IMR-90 (cell line): ENCODE measurements around the gene RTN4RL2. TPM values are rescaled to one million over a fixed set of nuclear protein-coding genes. Genes with fewer than 3 reads are reported as not detected.

Experiments
- ATAC-seq: fragments of 200-7000 bp; cut with Tn5 transposase; 2 replicates; pipeline ENCODE4 v1.9.1; 2020; ENCODE audit warnings: low read depth, mild to moderate bottlenecking, moderate library complexity
- BruUV-seq: library from RNA; stranded (reverse); fragments of 400-500 nt; replicated peaks from 2 replicates; lab custom pipeline; 2021; lab: Mats Ljungman, UMichigan
- CTCF ChIA-PET: fragments of 300-600 bp; formaldehyde crosslinking; extraction: SDS; loops from one replicate; lab custom pipeline; 2021; ENCODE audit warnings: antibody characterized with exemption; lab: Yijun Ruan, JAX
- POLR2A ChIA-PET: fragments of 300-600 bp; sonication (Branson Sonifier 250); formaldehyde crosslinking; loops from one replicate; lab custom pipeline; 2022; ENCODE audit warnings: antibody characterized with exemption; ENCODE audit not compliant: unreplicated experiment; lab: Charles Lee
- DNase-seq: peaks from one replicate; pipeline ENCODE4 v3.0.0; 2013
- H2AFZ ChIP-seq: replicated peaks from 2 replicates; pipeline ENCODE3; 2013; ENCODE audit warnings: low read length, mild to moderate bottlenecking; ENCODE audit not compliant: poor library complexity
- H2AK5ac ChIP-seq: 2 replicates; pipeline ENCODE4 v1.6.1; 2013; ENCODE audit warnings: low read depth, low read length, inconsistent platforms
- H2AK9ac ChIP-seq: replicated peaks from 2 replicates; pipeline ENCODE3; 2013; ENCODE audit warnings: mild to moderate bottlenecking, low read depth, low read length, moderate library complexity; ENCODE audit not compliant: poor library complexity
- H2BK120ac ChIP-seq: 2 replicates; pipeline ENCODE4 v1.6.1; 2013; ENCODE audit warnings: low read depth, low read length, inconsistent platforms
- H2BK15ac ChIP-seq: 3 replicates; pipeline ENCODE4 v1.6.1; 2013; ENCODE audit warnings: low read depth, low read length, inconsistent platforms
- H2BK20ac ChIP-seq: 2 replicates; pipeline ENCODE4 v1.6.1; 2013; ENCODE audit warnings: low read depth, mild to moderate bottlenecking, inconsistent platforms, low read length, moderate library complexity
- H2BK5ac ChIP-seq: 2 replicates; pipeline ENCODE4 v1.6.1; 2013; ENCODE audit warnings: mild to moderate bottlenecking, low read depth, low read length, inconsistent platforms; ENCODE audit not compliant: poor library complexity, severe bottlenecking
- H3K14ac ChIP-seq: replicated peaks from 2 replicates; pipeline ENCODE4 v1.6.1; 2013; ENCODE audit warnings: low read depth, low read length, inconsistent platforms
- H3K18ac ChIP-seq: 2 replicates; pipeline ENCODE4 v1.6.1; 2013; ENCODE audit warnings: low read depth, low read length, control low read depth
- H3K23ac ChIP-seq: 2 replicates; pipeline ENCODE4 v1.6.1; 2013; ENCODE audit warnings: low read depth, low read length, inconsistent platforms
- H3K27ac ChIP-seq: 2 replicates; pipeline ENCODE4 v1.5.1; 2013; ENCODE audit warnings: mild to moderate bottlenecking, control low read depth, low read length; ENCODE audit not compliant: insufficient read depth
- H3K27me3 ChIP-seq: 2 replicates; pipeline ENCODE4 v1.6.1; 2013; ENCODE audit warnings: low read length; ENCODE audit not compliant: control insufficient read depth, insufficient read depth
- H3K36me3 ChIP-seq: 2 replicates; pipeline ENCODE4 v1.6.1; 2013; ENCODE audit warnings: low read length, mixed read lengths; ENCODE audit not compliant: control insufficient read depth, insufficient read depth
- H3K4ac ChIP-seq: 2 replicates; pipeline ENCODE4 v1.6.1; 2013; ENCODE audit warnings: low read depth, low read length, inconsistent platforms
- H3K4me1 ChIP-seq: 2 replicates; pipeline ENCODE4 v1.6.1; 2013; ENCODE audit warnings: low read length, mixed read lengths; ENCODE audit not compliant: control insufficient read depth, insufficient read depth
- H3K4me2 ChIP-seq: 2 replicates; pipeline ENCODE4 v1.6.1; 2013; ENCODE audit warnings: low read depth, mild to moderate bottlenecking, control low read depth, low read length, moderate library complexity
- H3K4me3 ChIP-seq: 2 replicates; pipeline ENCODE4 v1.5.1; 2013; ENCODE audit warnings: low read depth, mild to moderate bottlenecking, control low read depth, low read length, moderate library complexity; ENCODE audit not compliant: insufficient read depth
- H3K56ac ChIP-seq: 2 replicates; pipeline ENCODE4 v1.6.1; 2013; ENCODE audit warnings: low read length, inconsistent platforms; ENCODE audit not compliant: insufficient read depth; ENCODE audit errors: extremely low read depth
- H3K79me1 ChIP-seq, 2 experiments: 2 replicates each; pipeline ENCODE4 v1.6.1; 2013; ENCODE audit warnings: low read length in 2 of 2, inconsistent platforms in 1 of 2, low read depth in 1 of 2
- H3K9ac ChIP-seq: 2 replicates; pipeline ENCODE4 v1.6.1; 2013; ENCODE audit warnings: low read depth, low read length, control low read depth
- H3K9me1 ChIP-seq: 2 replicates; pipeline ENCODE4 v1.6.1; 2013; ENCODE audit warnings: low read length, inconsistent platforms; ENCODE audit not compliant: insufficient read depth
- H3K9me3 ChIP-seq: 2 replicates; pipeline ENCODE4 v1.6.1; 2013; ENCODE audit warnings: low read length; ENCODE audit not compliant: control insufficient read depth, insufficient read depth
- H4K20me1 ChIP-seq: 2 replicates; pipeline ENCODE4 v1.6.1; 2013; ENCODE audit warnings: low read length, inconsistent platforms; ENCODE audit not compliant: insufficient read depth
- H4K5ac ChIP-seq: 2 replicates; pipeline ENCODE4 v1.6.1; 2013; ENCODE audit warnings: mild to moderate bottlenecking, low read depth, low read length, control low read depth
- H4K8ac ChIP-seq, 2 experiments: 2 replicates each; pipeline ENCODE4 v1.6.1; 2013; ENCODE audit warnings: low read depth in 2 of 2, low read length in 2 of 2, control low read depth in 1 of 2, inconsistent platforms in 1 of 2
- H4K91ac ChIP-seq: 2 replicates; pipeline ENCODE4 v1.6.1; 2013; ENCODE audit warnings: low read depth, low read length, inconsistent platforms; ENCODE audit not compliant: insufficient read depth
- BHLHE40 ChIP-seq: fragments of 150-350 bp; IDR thresholded peaks from 2 replicates; pipeline ENCODE4 v1.6.1; 2016; ENCODE audit warnings: mild to moderate bottlenecking, low read depth, low read length
- CEBPB ChIP-seq: IDR thresholded peaks from 2 replicates; pipeline ENCODE4 v1.6.1; 2012; ENCODE audit warnings: low read depth, low read length, improper control_type of control experiment
- CHD1 ChIP-seq: IDR thresholded peaks from 2 replicates; pipeline ENCODE4 v1.6.1; 2012; ENCODE audit warnings: low read depth, low read length, improper control_type of control experiment
- ELK1 ChIP-seq: fragments of 150-350 bp; IDR thresholded peaks from 2 replicates; pipeline ENCODE4 v1.6.1; 2016; ENCODE audit warnings: low read depth, mild to moderate bottlenecking, low read length, moderate library complexity, borderline replicate concordance
- FOS ChIP-seq: fragments of 150-350 bp; IDR thresholded peaks from 2 replicates; pipeline ENCODE4 v1.6.1; 2016; ENCODE audit warnings: low read depth, low read length
- MAFK ChIP-seq: IDR thresholded peaks from 2 replicates; pipeline ENCODE4 v1.6.1; 2012; ENCODE audit warnings: low read depth, low read length, improper control_type of control experiment
- MAZ ChIP-seq: IDR thresholded peaks from 2 replicates; pipeline ENCODE4 v1.6.1; 2012; ENCODE audit warnings: low read depth, mild to moderate bottlenecking, low read length, improper control_type of control experiment, moderate library complexity, borderline replicate concordance
- MXI1 ChIP-seq: IDR thresholded peaks from 2 replicates; pipeline ENCODE4 v1.6.1; 2012; ENCODE audit warnings: low read depth, mild to moderate bottlenecking, low read length, moderate library complexity, borderline replicate concordance
- NFE2L2 ChIP-seq: fragments of 150-350 bp; IDR thresholded peaks from 2 replicates; pipeline ENCODE4 v1.6.1; 2016; ENCODE audit warnings: low read depth, mild to moderate bottlenecking, low read length
- POLR2A ChIP-seq: IDR thresholded peaks from 2 replicates; pipeline ENCODE4 v1.6.1; 2012; ENCODE audit warnings: mild to moderate bottlenecking, low read depth, low read length
- RCOR1 ChIP-seq: IDR thresholded peaks from 2 replicates; pipeline ENCODE4 v1.6.1; 2012; ENCODE audit warnings: mild to moderate bottlenecking, low read length, improper control_type of control experiment; ENCODE audit not compliant: insufficient replicate concordance
- RFX5 ChIP-seq: IDR thresholded peaks from 2 replicates; pipeline ENCODE4 v1.8.0; 2012; ENCODE audit warnings: low read depth, mild to moderate bottlenecking, low read length, moderate library complexity
- USF2 ChIP-seq: fragments of 150-350 bp; IDR thresholded peaks from 2 replicates; pipeline ENCODE4 v1.6.1; 2017; ENCODE audit warnings: mild to moderate bottlenecking, antibody characterized with exemption, low read length, low read depth
- WGBS, 2 experiments: methylation state at CpG; one replicate each; pipeline versions ENCODE4 v1.1.5 to v1.1.7; 2013; ENCODE audit warnings: missing lambda C conversion rate in 2 of 2; ENCODE audit not compliant: insufficient read length in 1 of 2; ENCODE audit errors: extremely low coverage in 2 of 2; 5-methylcytosine and 5-hydroxymethylcytosine counted together
- dilution Hi-C: fragments of 300-500 bp; cut with HindIII; formaldehyde crosslinking; loops from one replicate; pipeline ENCODE4 v1.14.3; 2018; ENCODE audit warnings: low sequenced_read_pairs; ENCODE audit not compliant: unreplicated experiment
- in situ Hi-C: fragments of 300-500 bp; cut with MboI; formaldehyde crosslinking; loops from 3 replicates; pipeline ENCODE4 v1.14.3; 2019; ENCODE audit warnings: low sequenced_read_pairs, inconsistent platforms, mixed read lengths
- intact Hi-C: fragments of 100-400 bp; cut with micrococcal nuclease; formaldehyde crosslinking; loops from 2 replicates; pipeline ENCODE4 v1.10.0; 2022
- polyA plus RNA-seq, 3 experiments: library from polyadenylated mRNA; depleted of rRNA; stranded (reverse); fragments of >200 nt; gene quantifications; 2 replicates each; pipeline ENCODE4 v1.2.3, GENCODE V29; 2012; ENCODE audit warnings: low replicate concordance in 1 of 3
- total RNA-seq: library from RNA; depleted of rRNA; stranded (reverse); fragments of >200 nt; gene quantifications from 2 replicates; pipeline ENCODE4 v1.2.3, GENCODE V29; 2012
- TF ChIP-seq, protein P1 (sequence below): conservative IDR thresholded peaks from 2 replicates; pipeline ENCODE4 v1.5.1; 2012; ENCODE audit warnings: mild to moderate bottlenecking, low read depth, low read length, improper control_type of control experiment

The RTN4RL2 gene
- total and polyA plus RNA-seq, 2 of the 4 experiments (the other 2 are of a cell fraction): 1.5 TPM; not detected in 1

DNA sequence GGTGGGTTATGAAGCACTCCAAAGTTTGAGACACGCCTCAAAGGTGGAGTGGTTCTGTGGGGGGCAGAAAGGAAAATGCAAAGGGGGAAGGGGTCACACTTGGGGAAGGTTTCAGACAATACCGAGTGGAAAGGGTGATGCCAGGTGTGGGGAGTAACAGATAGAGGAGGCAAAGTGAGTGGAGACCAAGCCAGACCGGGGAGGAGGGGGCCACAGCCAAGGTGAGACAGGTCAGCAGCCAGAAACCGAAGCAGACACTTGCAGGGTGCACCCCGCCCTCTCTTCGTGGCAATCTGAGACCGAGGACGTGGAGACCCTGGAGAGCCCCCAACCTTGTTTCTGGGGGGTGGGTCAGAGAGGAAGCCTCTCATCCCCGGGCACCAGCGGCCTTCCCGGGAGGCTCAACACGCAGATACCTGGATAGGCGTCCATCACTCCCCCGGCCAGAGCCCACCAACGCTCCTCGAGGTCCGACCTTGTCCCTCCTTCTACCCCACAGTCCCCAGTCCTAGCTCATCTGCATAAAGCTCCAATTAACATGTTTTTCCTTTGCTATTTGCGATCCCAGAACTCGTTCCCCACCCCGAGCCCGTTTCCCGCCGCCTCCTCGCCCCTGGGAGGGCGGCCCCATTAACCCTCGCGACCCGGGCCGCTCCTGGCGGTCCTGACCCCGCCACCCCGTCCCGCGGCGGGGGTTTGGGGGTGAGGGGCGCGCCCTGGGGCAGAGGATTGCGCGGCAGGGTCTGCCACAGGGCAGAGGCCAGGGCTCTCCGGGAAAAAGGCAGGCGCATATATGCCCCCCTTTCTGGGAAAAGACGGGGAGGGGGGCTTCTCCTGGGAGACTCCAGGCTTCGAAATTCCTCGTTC lies 21.8 kb downstream of the RTN4RL2 start:
- Histone ChIP-seq H2AK5ac (no peak overlapping the region), H2BK5ac (no peak overlapping the region), H2BK20ac (no peak overlapping the region), H3K4me2 (no peak overlapping the region), H2BK15ac (no peak overlapping the region), H2AK9ac (no peak overlapping the region), H3K18ac (no peak overlapping the region), H4K20me1 (no peaks in the 10 kb centered on the region), H4K8ac (no peak overlapping the region), H3K9me3 (no peaks in the 10 kb centered on the region), H3K4me1 (no peaks in the 10 kb centered on the region), H2AFZ (no peak overlapping the region), H3K27ac (no peak overlapping the region), H3K9ac (no peak overlapping the region), H3K23ac (no peak overlapping the region), H3K36me3 (peaks cover 11% of the 10 kb centered on the region; the same call in 1 of the 2 replicates), H2BK120ac (no peak overlapping the region), H4K91ac (no peak overlapping the region), H3K4ac (no peak overlapping the region), H3K79me1 (no peaks in the 10 kb centered on the region), H3K9me1 (no peaks in the 10 kb centered on the region), H4K5ac (no peak overlapping the region), H3K4me3 (no peak overlapping the region), H3K56ac (no peak overlapping the region), H3K27me3 (peaks cover 34% of the 10 kb centered on the region), H3K14ac (no peak overlapping the region)
- dilution Hi-C loops (no loop called here), in situ Hi-C loops (loop anchor here (25.0 kb wide), 1 partner anchor 1030 kb away; the partner anchor contains the start of gene OR5B21), intact Hi-C loops (loop anchor here (2.0 kb wide), 1 partner anchor 137 kb away; no protein-coding TSS in a partner anchor)
- DNase-seq (no peak), ATAC-seq (no peak)
- ChIA-PET POLR2A (no interaction called here), CTCF (interaction anchor here (0.5 to 1.6 kb wide), 4 partner anchors 9 to 277 kb away, joined by 3 to 4 read pairs (median 4); no protein-coding TSS in a partner anchor)
- WGBS, 2 experiments: 25% methylated on average over 6 of the region's 44 CpGs; no CpG with 5 or more reads in 1 of the 2 experiments
- BruUV-seq: no TSS peak
- no peak for TF ChIP-seq CHD1
- TF ChIP-seq NFE2L2: no peak
- no peak for TF ChIP-seq RCOR1
- no peak for TF ChIP-seq MXI1
- TF ChIP-seq MAZ: no peak
- no peak for TF ChIP-seq ELK1
- TF ChIP-seq USF2: no peak
- TF ChIP-seq, protein P1, sequence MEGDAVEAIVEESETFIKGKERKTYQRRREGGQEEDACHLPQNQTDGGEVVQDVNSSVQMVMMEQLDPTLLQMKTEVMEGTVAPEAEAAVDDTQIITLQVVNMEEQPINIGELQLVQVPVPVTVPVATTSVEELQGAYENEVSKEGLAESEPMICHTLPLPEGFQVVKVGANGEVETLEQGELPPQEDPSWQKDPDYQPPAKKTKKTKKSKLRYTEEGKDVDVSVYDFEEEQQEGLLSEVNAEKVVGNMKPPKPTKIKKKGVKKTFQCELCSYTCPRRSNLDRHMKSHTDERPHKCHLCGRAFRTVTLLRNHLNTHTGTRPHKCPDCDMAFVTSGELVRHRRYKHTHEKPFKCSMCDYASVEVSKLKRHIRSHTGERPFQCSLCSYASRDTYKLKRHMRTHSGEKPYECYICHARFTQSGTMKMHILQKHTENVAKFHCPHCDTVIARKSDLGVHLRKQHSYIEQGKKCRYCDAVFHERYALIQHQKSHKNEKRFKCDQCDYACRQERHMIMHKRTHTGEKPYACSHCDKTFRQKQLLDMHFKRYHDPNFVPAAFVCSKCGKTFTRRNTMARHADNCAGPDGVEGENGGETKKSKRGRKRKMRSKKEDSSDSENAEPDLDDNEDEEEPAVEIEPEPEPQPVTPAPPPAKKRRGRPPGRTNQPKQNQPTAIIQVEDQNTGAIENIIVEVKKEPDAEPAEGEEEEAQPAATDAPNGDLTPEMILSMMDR: no peak
- no peak for TF ChIP-seq BHLHE40
- no peak for TF ChIP-seq FOS
- TF ChIP-seq MAFK: no peak
- TF ChIP-seq CEBPB: no peak
- no peak for TF ChIP-seq POLR2A
- TF ChIP-seq RFX5: no peak
